ENCODE results near the gene ZDHHC3.

Gene ZDHHC3

GRCh38 chr3:44927371-44927770 is 48.6 kb downstream of the ZDHHC3 start:
- no peak for DNase-seq (ENCODE audit: low read depth in 2 of 2)

GRCh38 chr3:44926921-44927320 is 49.1 kb downstream of the ZDHHC3 start:
- DNase-seq (ENCODE audit: low read depth in 2 of 2): no peak

- no peak for DNase-seq (ENCODE audit: low read depth in 2 of 2)
Observed at GRCh38 chr3:44926172-44926571, 49.8 kb downstream of the ZDHHC3 start.

- no peak for DNase-seq (ENCODE audit: low read depth in 2 of 2)
Observed at GRCh38 chr3:44924457-44925084, 51.4 kb downstream of the ZDHHC3 start.

- no peak for DNase-seq (ENCODE audit: low read depth in 2 of 2)
Observed at GRCh38 chr3:44923632-44924456, 52.1 kb downstream of the ZDHHC3 start.

GRCh38 chr3:44920081-44920480 is 55.9 kb downstream of the ZDHHC3 start:
- no peak for DNase-seq (ENCODE audit: low read depth in 2 of 2)

GRCh38 chr3:44918581-44918980 is 57.4 kb downstream of the ZDHHC3 start:
- DNase-seq (ENCODE audit: low read depth in 2 of 2): no peak

GRCh38 chr3:44918087-44918486 is 57.9 kb downstream of the ZDHHC3 start:
- no peak for DNase-seq (ENCODE audit: low read depth in 2 of 2)

- DNase-seq (ENCODE audit: low read depth in 2 of 2): no peak
Observed at GRCh38 chr3:44915702-44916438, 60.1 kb downstream of the ZDHHC3 start.

- no peak for DNase-seq (ENCODE audit: low read depth in 2 of 2)
Observed at GRCh38 chr3:44914936-44915335, 61.0 kb downstream of the ZDHHC3 start.

GRCh38 chr3:44913868-44914468 is 62.0 kb downstream of the ZDHHC3 start:
- DNase-seq (ENCODE audit: low read depth in 2 of 2): peak; percentile 34 to 51

- DNase-seq (ENCODE audit: low read depth in 2 of 2): no peak
Observed at GRCh38 chr3:44910693-44911092, 65.3 kb downstream of the ZDHHC3 start.

- no peak for DNase-seq (ENCODE audit: low read depth in 2 of 2)
Observed at GRCh38 chr3:44909063-44909462, 66.9 kb downstream of the ZDHHC3 start.

GRCh38 chr3:44907612-44908011 is 68.4 kb downstream of the ZDHHC3 start:
- DNase-seq (ENCODE audit: low read depth in 2 of 2): no peak

- DNase-seq (ENCODE audit: low read depth in 2 of 2): peak in 1 of 2 donors; percentile 3
Observed at GRCh38 chr3:44906997-44907396, 69.0 kb downstream of the ZDHHC3 start.

- DNase-seq (ENCODE audit: low read depth in 2 of 2): no peak
Observed at GRCh38 chr3:44905446-44906157, 70.4 kb downstream of the ZDHHC3 start.

GRCh38 chr3:44903751-44904150 is 72.2 kb downstream of the ZDHHC3 start:
- DNase-seq (ENCODE audit: low read depth in 2 of 2): no peak

- DNase-seq (ENCODE audit: low read depth in 2 of 2): no peak
Observed at GRCh38 chr3:44903314-44903713, 72.7 kb downstream of the ZDHHC3 start.

GRCh38 chr3:44902628-44903027 is 73.3 kb downstream of the ZDHHC3 start:
- DNase-seq (ENCODE audit: low read depth in 2 of 2): no peak

GRCh38 chr3:44899683-44900367 is 76.1 kb downstream of the ZDHHC3 start:
- no peak for DNase-seq (ENCODE audit: low read depth in 2 of 2)

GRCh38 chr3:44896440-44896839 is 79.5 kb downstream of the ZDHHC3 start:
- DNase-seq (ENCODE audit: low read depth in 2 of 2): no peak
